Right atrium auricular region (tissue), 2 donors: ENCODE measurements around the gene SPATS2L. TPM values are rescaled to one million over a fixed set of nuclear protein-coding genes. Genes with fewer than 3 reads are reported as not detected.
A peak's percentile ranks its signal among the peaks of the same experiment; 100 is the strongest.

ENCODE experiments used
- DNase-seq: peaks from one replicate; pipeline ENCODE4 v3.0.0-alpha.2; 2019; ENCODE audit warnings: low spot score
- H3K27ac ChIP-seq, 2 donors: fragments of 200-600 bp; sonication (generic); 1 replicate in 1 of 2; 2 replicates in 1 of 2; pipeline ENCODE4 v1.5.1; 2016 to 2019
- H3K27me3 ChIP-seq, 2 donors: fragments of 200-600 bp; sonication (generic); one replicate each; pipeline versions ENCODE4 v1.5.1 to v1.6.0; 2017 to 2019
- H3K36me3 ChIP-seq: fragments of 200-600 bp; sonication (generic); one replicate; pipeline ENCODE4 v1.5.1; 2016
- H3K4me1 ChIP-seq, 2 donors: fragments of 200-600 bp; sonication (generic); one replicate each; pipeline versions ENCODE4 v1.5.1 to v1.6.0; 2017 to 2019
- H3K4me3 ChIP-seq, 2 donors: fragments of 200-600 bp; sonication (generic); 1 replicate in 1 of 2; 2 replicates in 1 of 2; pipeline ENCODE4 v1.5.1; 2017 to 2019; ENCODE audit warnings: mild to moderate bottlenecking in 1 of 2, moderate library complexity in 1 of 2
- H3K9me3 ChIP-seq, 2 donors: fragments of 200-600 bp; sonication (generic); one replicate each; pipeline ENCODE4 v1.5.1; 2019
- total RNA-seq, 2 donors: library from RNA; depleted of rRNA; stranded (reverse); fragments of >200 nt; gene quantifications; one replicate each; pipeline ENCODE4 v1.1.0, GENCODE V29; 2016
- TF ChIP-seq, protein P1 (sequence below), 2 donors: fragments of 200-600 bp; sonication (generic); IDR thresholded peaks; one replicate each; pipeline ENCODE4 v1.5.1; 2019; ENCODE audit warnings: antibody characterized with exemption in 2 of 2

SPATS2L gene
- total RNA-seq, 2 donors from 2014 or later = 103 to 126 TPM

DNA sequence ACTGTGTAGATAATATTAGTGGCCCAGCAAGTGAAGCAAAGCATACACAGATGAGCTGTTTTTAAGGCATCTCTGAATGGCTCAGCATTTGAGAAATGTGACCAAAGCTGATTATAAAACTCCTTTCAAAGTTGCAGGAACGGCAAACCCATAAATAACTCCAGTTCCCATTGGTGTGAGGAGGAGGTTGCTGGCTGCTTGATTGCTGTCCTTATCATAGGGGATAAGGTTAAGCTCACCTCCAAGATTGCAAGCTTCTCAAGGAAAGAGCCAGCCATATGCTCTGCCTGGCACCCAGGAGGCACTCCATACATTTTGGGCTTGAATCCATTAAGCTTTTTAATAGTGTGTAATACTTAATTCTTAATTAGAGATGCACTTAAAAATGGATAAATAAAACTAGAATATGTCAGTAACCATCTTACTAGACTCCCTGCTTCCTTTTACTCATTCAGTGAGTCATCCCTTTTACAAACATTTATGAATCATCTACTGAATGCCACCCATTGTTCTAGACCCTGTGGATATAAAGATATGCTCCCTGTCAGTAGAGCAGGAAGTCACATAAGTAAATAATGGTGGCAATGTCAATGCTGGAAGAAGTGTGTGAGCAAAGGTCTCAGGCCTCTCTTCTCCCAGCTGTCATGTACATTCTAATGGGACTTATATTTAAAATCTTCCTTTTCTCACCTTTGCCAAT, 99.3 kb downstream of the SPATS2L start:
- Histone ChIP-seq H3K36me3 (no peaks in the 10 kb centered on the region), H3K4me1 (peaks cover 0 to 38% of the 10 kb centered on the region in 2 donors), H3K27ac (peak overlapping the region; percentile 47 to 59), H3K9me3 (no peaks in the 10 kb centered on the region), H3K4me3 (no peak overlapping the region), H3K27me3 (no peaks in the 10 kb centered on the region)
- no peak for DNase-seq
- TF ChIP-seq, protein P1, sequence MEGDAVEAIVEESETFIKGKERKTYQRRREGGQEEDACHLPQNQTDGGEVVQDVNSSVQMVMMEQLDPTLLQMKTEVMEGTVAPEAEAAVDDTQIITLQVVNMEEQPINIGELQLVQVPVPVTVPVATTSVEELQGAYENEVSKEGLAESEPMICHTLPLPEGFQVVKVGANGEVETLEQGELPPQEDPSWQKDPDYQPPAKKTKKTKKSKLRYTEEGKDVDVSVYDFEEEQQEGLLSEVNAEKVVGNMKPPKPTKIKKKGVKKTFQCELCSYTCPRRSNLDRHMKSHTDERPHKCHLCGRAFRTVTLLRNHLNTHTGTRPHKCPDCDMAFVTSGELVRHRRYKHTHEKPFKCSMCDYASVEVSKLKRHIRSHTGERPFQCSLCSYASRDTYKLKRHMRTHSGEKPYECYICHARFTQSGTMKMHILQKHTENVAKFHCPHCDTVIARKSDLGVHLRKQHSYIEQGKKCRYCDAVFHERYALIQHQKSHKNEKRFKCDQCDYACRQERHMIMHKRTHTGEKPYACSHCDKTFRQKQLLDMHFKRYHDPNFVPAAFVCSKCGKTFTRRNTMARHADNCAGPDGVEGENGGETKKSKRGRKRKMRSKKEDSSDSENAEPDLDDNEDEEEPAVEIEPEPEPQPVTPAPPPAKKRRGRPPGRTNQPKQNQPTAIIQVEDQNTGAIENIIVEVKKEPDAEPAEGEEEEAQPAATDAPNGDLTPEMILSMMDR (IDR thresholded peaks at IDR 0.05) = no peak

DNA sequence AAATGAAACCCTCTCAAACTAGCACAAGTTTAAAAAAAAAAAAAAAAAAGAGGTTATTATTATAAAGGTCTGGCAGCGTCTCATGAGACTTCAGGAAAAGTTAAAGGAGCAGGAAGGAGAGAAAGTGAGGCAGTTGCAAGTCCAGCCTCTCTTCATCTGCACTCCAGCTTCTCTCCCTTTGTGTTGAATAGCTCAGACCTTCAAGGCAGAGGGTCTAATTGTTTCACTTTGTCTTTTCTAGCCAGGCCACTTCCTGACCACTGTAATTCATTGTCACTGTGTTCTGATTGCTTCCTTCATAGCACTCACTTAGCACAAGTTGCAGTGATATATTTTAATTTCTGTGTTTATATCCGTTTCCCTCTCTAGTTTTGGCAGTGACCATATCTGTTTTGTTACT, 99.9 kb downstream of the SPATS2L start:
- DNase-seq = no peak
- Histone ChIP-seq H3K4me1 (peaks cover 0 to 38% of the 10 kb centered on the region in 2 donors), H3K4me3 (no peak overlapping the region), H3K27me3 (no peaks in the 10 kb centered on the region), H3K9me3 (no peaks in the 10 kb centered on the region), H3K36me3 (no peaks in the 10 kb centered on the region), H3K27ac (peak overlapping the region; percentile 36 to 59)
- TF ChIP-seq, protein P1 (IDR thresholded peaks at IDR 0.05) = no peak

DNA sequence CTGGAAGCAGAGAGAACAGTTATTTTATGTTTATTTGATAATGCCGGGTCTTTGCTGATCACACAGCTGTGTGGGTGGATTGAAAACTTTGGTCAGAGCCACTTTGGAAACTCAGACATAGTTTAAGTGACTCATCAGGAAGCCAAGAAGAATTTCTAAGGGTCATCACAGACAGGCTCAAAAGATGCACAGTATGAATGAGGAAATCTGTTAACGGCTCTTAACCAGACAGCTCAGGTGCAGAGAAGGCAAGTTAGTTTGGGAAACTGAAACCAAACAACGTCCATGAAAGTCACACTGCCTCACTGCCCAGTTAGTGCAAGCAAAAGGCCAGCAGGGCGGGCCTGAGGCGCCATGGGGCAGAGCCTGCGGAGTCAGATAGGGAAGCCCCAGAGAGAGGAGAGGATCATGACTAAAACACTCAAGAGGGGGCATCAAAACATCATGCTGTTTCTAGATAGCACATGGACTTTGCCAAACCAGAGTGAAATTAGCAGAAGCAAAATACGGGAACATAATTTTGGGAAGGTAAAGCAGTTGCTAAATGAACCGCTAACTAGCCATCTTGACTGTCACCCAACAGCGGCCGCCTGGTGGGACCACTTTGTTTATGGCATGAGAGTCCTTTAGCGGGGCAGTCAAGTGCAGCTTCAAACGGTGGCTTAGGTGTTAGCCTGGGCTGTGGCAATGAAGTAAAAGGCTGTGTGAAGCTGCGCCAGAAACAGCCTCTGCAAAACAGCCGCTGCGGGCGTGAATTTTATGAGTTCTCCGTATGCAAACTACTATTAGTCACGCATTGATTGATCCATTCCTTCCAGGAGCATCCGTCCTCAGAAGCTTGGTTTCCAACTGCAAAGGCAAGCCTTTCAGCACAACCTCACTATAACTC, 102.2 kb downstream of the SPATS2L start:
- Histone ChIP-seq H3K36me3 (no peaks in the 10 kb centered on the region), H3K4me3 (no peak overlapping the region), H3K27ac (no peak overlapping the region), H3K9me3 (no peaks in the 10 kb centered on the region), H3K27me3 (no peaks in the 10 kb centered on the region), H3K4me1 (peaks cover 0 to 38% of the 10 kb centered on the region in 2 donors)
- TF ChIP-seq, protein P1 (IDR thresholded peaks at IDR 0.05) = no peak
- DNase-seq = no peak

DNA sequence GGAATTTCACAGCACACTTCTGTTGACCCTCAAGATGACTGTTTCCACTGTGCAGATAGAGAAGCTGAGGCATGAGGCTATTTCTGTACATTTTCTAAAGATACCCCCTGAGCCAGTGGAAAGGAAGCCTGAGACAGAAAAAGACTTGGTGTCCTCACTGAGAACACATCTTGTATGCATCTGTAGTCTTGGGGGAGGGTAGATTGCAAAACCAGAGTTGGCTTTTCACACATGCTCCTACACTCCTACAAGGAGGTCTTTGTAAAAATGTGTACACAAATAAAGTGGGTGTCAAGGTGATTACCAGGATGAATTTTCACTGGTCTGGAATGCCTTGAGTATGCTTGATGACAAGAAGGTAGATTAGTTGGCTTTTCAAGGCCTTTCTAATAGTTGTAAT, 105.3 kb downstream of the SPATS2L start:
- no peak for DNase-seq
- Histone ChIP-seq H3K27ac (no peak overlapping the region), H3K27me3 (no peaks in the 10 kb centered on the region), H3K4me3 (no peak overlapping the region), H3K36me3 (no peaks in the 10 kb centered on the region), H3K9me3 (no peaks in the 10 kb centered on the region), H3K4me1 (peaks cover 0 to 18% of the 10 kb centered on the region in 2 donors)
- TF ChIP-seq, protein P1 (IDR thresholded peaks at IDR 0.05) = no peak

DNA sequence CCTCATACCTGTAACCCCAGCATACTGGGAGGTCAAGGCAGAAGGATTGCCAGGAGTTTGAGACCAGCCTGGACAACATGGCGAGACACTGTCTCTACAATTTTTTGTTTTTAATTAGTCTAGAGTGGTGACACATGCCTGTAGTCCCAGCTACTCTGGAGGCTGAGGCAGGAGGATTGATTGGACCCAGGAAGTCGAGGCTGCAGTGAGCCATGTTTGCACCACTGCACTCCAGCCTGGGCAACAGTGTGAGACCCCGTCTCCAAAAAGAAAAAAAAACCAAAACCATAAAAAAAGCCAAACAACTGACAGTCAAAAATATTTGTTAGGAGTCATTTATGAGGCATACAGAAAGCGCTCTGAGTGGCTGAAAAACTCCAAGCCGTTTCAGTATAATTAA, 107.9 kb downstream of the SPATS2L start:
- Histone ChIP-seq H3K27ac (no peak overlapping the region), H3K9me3 (no peaks in the 10 kb centered on the region), H3K36me3 (peaks cover 4% of the 10 kb centered on the region), H3K27me3 (no peaks in the 10 kb centered on the region), H3K4me3 (no peak overlapping the region), H3K4me1 (no peaks in the 10 kb centered on the region)
- no peak for DNase-seq
- TF ChIP-seq, protein P1 (IDR thresholded peaks at IDR 0.05) = no peak
